Measurements from ENCODE around the gene TLR5.

GRCh38 chr1:223142269-223142668, 779 bp downstream of the TLR5 start:
- TF ChIP-seq EZH2 (IDR thresholded peaks at IDR 0.05; ENCODE audit: borderline replicate concordance) (no peak), CTCF (IDR thresholded peaks at IDR 0.05; ENCODE audit: poor library complexity) (no peak), EZH2phosphoT487 (IDR thresholded peaks at IDR 0.05; ENCODE audit: low read depth, severe bottlenecking, unreplicated experiment) (no peak)
